Measurements from ENCODE around the gene UBP1.

The UBP1 gene

DNA sequence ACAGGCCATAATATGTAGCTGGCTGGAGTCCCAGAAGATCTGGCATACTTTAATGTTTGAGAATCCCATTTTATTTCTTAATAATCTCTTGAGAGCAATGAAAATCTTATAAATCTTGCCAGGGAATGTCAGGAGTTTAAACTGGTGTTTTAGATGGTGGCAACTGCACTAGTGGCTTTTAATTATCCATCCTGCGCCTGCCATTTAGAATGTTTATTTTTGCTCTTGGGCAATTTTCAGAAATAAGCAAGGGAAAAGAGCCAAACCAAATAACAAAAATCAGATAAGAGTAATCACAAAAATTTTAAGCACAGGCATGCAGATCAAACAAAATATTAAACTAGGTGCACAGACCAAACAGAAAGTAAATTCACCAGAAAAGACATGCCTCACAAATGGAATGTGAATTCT is 41.9 kb upstream of the UBP1 start:
- Histone ChIP-seq H3F3A (ENCODE audit: control insufficient read depth, insufficient read depth) (no peaks in the 10 kb centered on the region), H3K79me2 (ENCODE audit: control insufficient read depth, low read length) (no peaks in the 10 kb centered on the region), H3K36me3 (ENCODE audit: control insufficient read depth, low read length) (no peaks in the 10 kb centered on the region), H3K9me3 (ENCODE audit: control insufficient read depth, insufficient read depth, low read length) (no peaks in the 10 kb centered on the region), H3K4me1 (ENCODE audit: control insufficient read depth, low read length) (no peaks in the 10 kb centered on the region), H3K4me3 (ENCODE audit: low read length) (no peak overlapping the region), H4K20me1 (ENCODE audit: control insufficient read depth, insufficient read depth, low read depth, low read length) (no peaks in the 10 kb centered on the region), H3K27ac (ENCODE audit: low read depth, low read length) (no peak overlapping the region), H3K9me2 (replicated peaks; ENCODE audit: control insufficient read depth, low read length) (no peaks in the 10 kb centered on the region), H3K4me2 (ENCODE audit: low read length) (no peak overlapping the region), H3K27me3 (ENCODE audit: control insufficient read depth, low read length) (no peaks in the 10 kb centered on the region)
- TF ChIP-seq EZH2phosphoT487 (IDR thresholded peaks at IDR 0.05; ENCODE audit: borderline replicate concordance, low read length), result no peak
- TF ChIP-seq, protein P1, sequence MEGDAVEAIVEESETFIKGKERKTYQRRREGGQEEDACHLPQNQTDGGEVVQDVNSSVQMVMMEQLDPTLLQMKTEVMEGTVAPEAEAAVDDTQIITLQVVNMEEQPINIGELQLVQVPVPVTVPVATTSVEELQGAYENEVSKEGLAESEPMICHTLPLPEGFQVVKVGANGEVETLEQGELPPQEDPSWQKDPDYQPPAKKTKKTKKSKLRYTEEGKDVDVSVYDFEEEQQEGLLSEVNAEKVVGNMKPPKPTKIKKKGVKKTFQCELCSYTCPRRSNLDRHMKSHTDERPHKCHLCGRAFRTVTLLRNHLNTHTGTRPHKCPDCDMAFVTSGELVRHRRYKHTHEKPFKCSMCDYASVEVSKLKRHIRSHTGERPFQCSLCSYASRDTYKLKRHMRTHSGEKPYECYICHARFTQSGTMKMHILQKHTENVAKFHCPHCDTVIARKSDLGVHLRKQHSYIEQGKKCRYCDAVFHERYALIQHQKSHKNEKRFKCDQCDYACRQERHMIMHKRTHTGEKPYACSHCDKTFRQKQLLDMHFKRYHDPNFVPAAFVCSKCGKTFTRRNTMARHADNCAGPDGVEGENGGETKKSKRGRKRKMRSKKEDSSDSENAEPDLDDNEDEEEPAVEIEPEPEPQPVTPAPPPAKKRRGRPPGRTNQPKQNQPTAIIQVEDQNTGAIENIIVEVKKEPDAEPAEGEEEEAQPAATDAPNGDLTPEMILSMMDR (IDR thresholded peaks at IDR 0.05; ENCODE audit: low read depth, low read length, poor library complexity, severe bottlenecking), result no peak

DNA sequence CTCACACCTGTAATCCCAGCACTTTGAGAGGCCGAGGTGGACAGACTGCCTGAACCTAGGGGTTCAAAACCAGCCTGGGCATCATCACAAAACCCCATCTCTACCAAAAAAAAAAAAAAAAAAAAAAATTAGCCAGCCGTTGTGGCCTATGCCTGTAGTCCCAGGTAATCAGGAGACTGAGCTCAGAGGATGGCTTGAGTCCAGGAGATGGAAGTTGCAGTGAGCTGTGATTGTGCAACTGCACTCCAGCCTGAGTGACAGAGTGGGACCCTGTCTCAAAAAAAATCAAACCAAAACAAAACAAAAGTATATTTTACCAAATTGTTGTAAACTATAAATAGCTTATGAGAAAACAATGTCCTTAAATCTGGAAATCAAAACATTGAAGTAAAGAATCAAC is 34.7 kb upstream of the UBP1 start:
- no peak overlapping the region for H3K4me2 ChIP-seq (ENCODE audit: low read length)
- no peaks in the 10 kb centered on the region for H4K20me1 ChIP-seq (ENCODE audit: control insufficient read depth, insufficient read depth, low read depth, low read length)
- TF ChIP-seq, protein P1 (IDR thresholded peaks at IDR 0.05; ENCODE audit: low read depth, low read length, poor library complexity, severe bottlenecking), result no peak
- no peak for TF ChIP-seq EZH2phosphoT487 (IDR thresholded peaks at IDR 0.05; ENCODE audit: borderline replicate concordance, low read length)
- H3K9me3 ChIP-seq (ENCODE audit: control insufficient read depth, insufficient read depth, low read length), result no peaks in the 10 kb centered on the region
- no peak overlapping the region for H3K27ac ChIP-seq (ENCODE audit: low read depth, low read length)
- no peaks in the 10 kb centered on the region for H3K27me3 ChIP-seq (ENCODE audit: control insufficient read depth, low read length)
- no peak overlapping the region for H3K4me3 ChIP-seq (ENCODE audit: low read length)
- H3K4me1 ChIP-seq (ENCODE audit: control insufficient read depth, low read length), result no peaks in the 10 kb centered on the region
- no peaks in the 10 kb centered on the region for H3K36me3 ChIP-seq (ENCODE audit: control insufficient read depth, low read length)
- no peaks in the 10 kb centered on the region for H3K9me2 ChIP-seq (replicated peaks; ENCODE audit: control insufficient read depth, low read length)
- H3F3A ChIP-seq (ENCODE audit: control insufficient read depth, insufficient read depth), result no peaks in the 10 kb centered on the region
- H3K79me2 ChIP-seq (ENCODE audit: control insufficient read depth, low read length), result no peaks in the 10 kb centered on the region

DNA sequence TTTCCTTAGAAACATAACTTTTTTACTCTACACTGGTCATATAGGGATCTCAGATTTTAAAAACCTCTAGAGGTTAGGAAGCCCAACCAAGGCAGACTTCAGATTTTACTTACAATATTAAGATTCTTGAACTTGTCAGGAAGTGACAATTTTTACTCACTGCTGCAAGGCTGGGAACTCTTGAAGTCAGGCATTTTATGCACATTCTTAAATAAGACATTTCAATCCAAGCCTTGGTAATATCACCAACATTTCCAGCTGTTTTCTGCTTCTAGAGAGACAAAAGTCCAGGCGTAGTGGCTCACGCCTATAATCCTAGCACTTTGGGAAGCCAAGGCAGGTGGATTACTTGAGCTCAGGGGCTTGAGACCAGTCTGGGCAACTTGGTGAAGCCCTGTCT is 33.6 kb upstream of the UBP1 start:
- Histone ChIP-seq H3K4me2 (ENCODE audit: low read length) (no peak overlapping the region), H3K4me1 (ENCODE audit: control insufficient read depth, low read length) (no peaks in the 10 kb centered on the region), H3K79me2 (ENCODE audit: control insufficient read depth, low read length) (no peaks in the 10 kb centered on the region), H3K27ac (ENCODE audit: low read depth, low read length) (no peak overlapping the region), H4K20me1 (ENCODE audit: control insufficient read depth, insufficient read depth, low read depth, low read length) (no peaks in the 10 kb centered on the region), H3K4me3 (ENCODE audit: low read length) (no peak overlapping the region), H3K27me3 (ENCODE audit: control insufficient read depth, low read length) (no peaks in the 10 kb centered on the region), H3K9me2 (replicated peaks; ENCODE audit: control insufficient read depth, low read length) (no peaks in the 10 kb centered on the region), H3F3A (ENCODE audit: control insufficient read depth, insufficient read depth) (no peaks in the 10 kb centered on the region), H3K9me3 (ENCODE audit: control insufficient read depth, insufficient read depth, low read length) (no peaks in the 10 kb centered on the region), H3K36me3 (ENCODE audit: control insufficient read depth, low read length) (no peaks in the 10 kb centered on the region)
- no peak for TF ChIP-seq EZH2phosphoT487 (IDR thresholded peaks at IDR 0.05; ENCODE audit: borderline replicate concordance, low read length)
- TF ChIP-seq, protein P1 (IDR thresholded peaks at IDR 0.05; ENCODE audit: low read depth, low read length, poor library complexity, severe bottlenecking), result no peak

DNA sequence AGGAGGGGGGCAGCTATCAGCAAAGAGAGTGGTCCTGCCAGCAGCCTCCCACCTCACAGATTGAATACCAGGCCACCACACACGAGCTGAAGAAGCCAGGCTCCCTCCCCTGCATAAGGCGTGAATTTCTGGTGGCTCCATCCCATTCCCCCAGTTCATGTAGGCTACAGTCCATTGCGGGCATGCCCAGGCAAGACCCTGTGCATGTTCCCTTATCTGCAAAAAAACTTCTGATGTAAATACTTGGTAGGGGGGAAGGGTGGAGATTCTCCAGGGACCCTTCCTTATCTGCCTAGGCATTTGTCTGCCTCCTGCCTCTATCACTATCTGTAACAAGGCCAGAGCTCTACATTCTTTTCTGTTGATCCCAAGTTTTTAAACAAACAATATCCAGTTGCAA is 27.6 kb upstream of the UBP1 start:
- TF ChIP-seq, protein P1 (IDR thresholded peaks at IDR 0.05; ENCODE audit: low read depth, low read length, poor library complexity, severe bottlenecking), result no peak
- TF ChIP-seq EZH2phosphoT487 (IDR thresholded peaks at IDR 0.05; ENCODE audit: borderline replicate concordance, low read length), result no peak
- no peaks in the 10 kb centered on the region for H3K36me3 ChIP-seq (ENCODE audit: control insufficient read depth, low read length)
- no peaks in the 10 kb centered on the region for H3K79me2 ChIP-seq (ENCODE audit: control insufficient read depth, low read length)
- no peaks in the 10 kb centered on the region for H3K9me2 ChIP-seq (replicated peaks; ENCODE audit: control insufficient read depth, low read length)
- H4K20me1 ChIP-seq (ENCODE audit: control insufficient read depth, insufficient read depth, low read depth, low read length), result no peaks in the 10 kb centered on the region
- H3K9me3 ChIP-seq (ENCODE audit: control insufficient read depth, insufficient read depth, low read length), result no peaks in the 10 kb centered on the region; the same call in 1 of the 2 replicates
- no peak overlapping the region for H3K4me3 ChIP-seq (ENCODE audit: low read length)
- no peaks in the 10 kb centered on the region for H3K27me3 ChIP-seq (ENCODE audit: control insufficient read depth, low read length)
- H3F3A ChIP-seq (ENCODE audit: control insufficient read depth, insufficient read depth), result no peaks in the 10 kb centered on the region
- no peak overlapping the region for H3K27ac ChIP-seq (ENCODE audit: low read depth, low read length)
- H3K4me1 ChIP-seq (ENCODE audit: control insufficient read depth, low read length), result no peaks in the 10 kb centered on the region
- H3K4me2 ChIP-seq (ENCODE audit: low read length), result no peak overlapping the region

Measured in DOHH2 (cell line).